Subcutaneous adipose tissue (tissue), 4 donors: ENCODE data around the gene PAK5. TPM values are rescaled to one million over a fixed set of nuclear protein-coding genes. Genes with fewer than 3 reads are reported as not detected.

ENCODE experiments used
- CTCF ChIP-seq: fragments of 450-650 bp; IDR thresholded peaks from one replicate; pipeline ENCODE4 v1.5.1; 2016; ENCODE audit warnings: low read depth, mild to moderate bottlenecking, control low read depth, antibody characterized with exemption, moderate library complexity
- total RNA-seq, 4 donors: library from RNA; depleted of rRNA; stranded (reverse); fragments of >200 nt; gene quantifications; one replicate each; pipeline ENCODE4 v1.1.0, GENCODE V29; 2016

Gene PAK5
- total RNA-seq, 4 donors from 2014 or later: not detected

- TF ChIP-seq CTCF: no peak
These were observed 248.7 kb downstream of the PAK5 start for GRCh38 chr20:9590189-9590588.

GRCh38 chr20:9588706-9589105, 250.2 kb downstream of the PAK5 start:
- no peak for TF ChIP-seq CTCF

GRCh38 chr20:9583151-9583550, 255.7 kb downstream of the PAK5 start:
- TF ChIP-seq CTCF: no peak

- no peak for TF ChIP-seq CTCF
These were observed 256.7 kb downstream of the PAK5 start for GRCh38 chr20:9582137-9582536.

GRCh38 chr20:9581509-9581908, 257.4 kb downstream of the PAK5 start:
- no peak for TF ChIP-seq CTCF

- no peak for TF ChIP-seq CTCF
These were observed 260.3 kb downstream of the PAK5 start for GRCh38 chr20:9578594-9578993.

GRCh38 chr20:9577397-9577796, 261.5 kb downstream of the PAK5 start:
- no peak for TF ChIP-seq CTCF
